Ovary (tissue), 9 donors: ENCODE measurements around the gene STOML3. TPM values are rescaled to one million over a fixed set of nuclear protein-coding genes. Genes with fewer than 3 reads are reported as not detected.

ENCODE experiments used
- DNase-seq, 5 donors: peaks; one replicate each; pipeline ENCODE4 v3.0.0-alpha.2; 2019 to 2020
- H3K27ac ChIP-seq, 2 donors: fragments of 200-600 bp; one replicate each; pipeline versions ENCODE4 v1.5.1 to v1.8.0; 2019 to 2022
- H3K27me3 ChIP-seq: fragments of 200-600 bp; one replicate; pipeline ENCODE4 v1.8.0; 2022
- H3K36me3 ChIP-seq: fragments of 200-600 bp; sonication (generic); one replicate; pipeline ENCODE4 v1.5.1; 2019
- H3K4me1 ChIP-seq: one replicate; pipeline ENCODE4 v1.8.1; 2013; ENCODE audit warnings: mild to moderate bottlenecking, moderate library complexity; ENCODE audit not compliant: insufficient read depth
- H3K4me3 ChIP-seq: fragments of 200-600 bp; sonication (generic); one replicate; pipeline ENCODE4 v1.5.1; 2017
- H3K9me3 ChIP-seq, 2 donors: fragments of 200-600 bp in 1 of 2; sonication (generic) in 1 of 2; one replicate each; pipeline versions ENCODE4 v1.5.1 to v1.8.1; 2013 to 2019; ENCODE audit warnings: mild to moderate bottlenecking in 1 of 2, moderate library complexity in 1 of 2
- CTCF ChIP-seq, 3 donors: fragments of 450-650 bp in 2 of 3; fragments of 200-600 bp in 1 of 3; IDR thresholded peaks; one replicate each; pipeline versions ENCODE4 v1.5.1 to v1.8.0; 2016 to 2022; ENCODE audit warnings: antibody characterized with exemption in 3 of 3, mild to moderate bottlenecking in 1 of 3
- EP300 ChIP-seq: sonication (generic); formaldehyde crosslinking; IDR thresholded peaks from one replicate; pipeline ENCODE4 v1.6.1; 2017; ENCODE audit warnings: antibody characterized with exemption
- POLR2A ChIP-seq: fragments of 450-650 bp; IDR thresholded peaks from one replicate; pipeline ENCODE4 v1.6.1; 2017; ENCODE audit warnings: antibody characterized with exemption, mild to moderate bottlenecking, moderate library complexity
- WGBS, 3 donors: extraction: QIAGEN DNeasy Blood & Tissue Kit in 1 of 3; methylation state at CpG; one replicate each; pipeline versions ENCODE4 v1.1.5 to v1.1.7; 2013 to 2017; 5-methylcytosine and 5-hydroxymethylcytosine counted together
- intact Hi-C, 4 donors: fragments of 100-400 bp; cut with DNase I; formaldehyde crosslinking; loops; one replicate each; pipeline versions ENCODE4 v1.11.0 to v1.15.1; 2022 to 2023
- polyA plus RNA-seq, 2 donors: library from polyadenylated mRNA; stranded (reverse); fragments of 200-250 nt in 1 of 2; fragments of 350-450 nt in 1 of 2; fragmentation: Illumina TruSeq in 1 of 2; extraction: RNeasy Lipid Tissue Mini Kit (QIAGEN cat#74804) in 1 of 2; gene quantifications; one replicate each; pipeline ENCODE4 v1.2.3, GENCODE V29; 2013 to 2014
- total RNA-seq, 7 donors: library from RNA; depleted of rRNA in 2 of 7; stranded (reverse); fragments of >200 nt in 2 of 7; fragmentation: NEBNext Ultra II Directional in 3 of 7; extraction: Animal tissue kit (Norgen Biotek cat#: 25700) in 3 of 7; gene quantifications; one replicate each; pipeline versions ENCODE4 v1.1.0 to v1.2.4, GENCODE V29; 2016 to 2023
- donor health status: DM: no; HTN: no; CAD: no; lungs with moderate emphysema.
- donor health status: DM: no; HTN: no; CAD: no.
- donor health status: Bipolar disorder and iron deficiency.
- donor health status: DM: yes; HTN: yes; CAD: no.
- donor health status: DM: no; HTN: no; CAD: no.
- donor health status: DM: yes; HTN: yes; CAD: no.

STOML3 gene
- total and polyA plus RNA-seq, 9 donors: 0.12 to 8.6 (median 0.50) TPM; not detected in 4

GRCh38 chr13:38943231-38943630, 47.4 kb downstream of the STOML3 start:
- no peak for DNase-seq
- TF ChIP-seq CTCF (IDR thresholded peaks at IDR 0.05) (no peak), POLR2A (no peak), EP300 (no peak)
- 55 to 71% (median 59%) methylated on average over 2 of the region's 2 CpGs for WGBS, 3 donors
- Histone ChIP-seq H3K4me3 (no peak overlapping the region), H3K27ac (no peak overlapping the region), H3K27me3 (no peaks in the 10 kb centered on the region), H3K4me1 (no peaks in the 10 kb centered on the region), H3K9me3 (no peaks in the 10 kb centered on the region), H3K36me3 (no peaks in the 10 kb centered on the region)
- intact Hi-C loops: no loop called here

- no peak for TF ChIP-seq EP300
- TF ChIP-seq POLR2A: no peak
- no peak for TF ChIP-seq CTCF (IDR thresholded peaks at IDR 0.05)
- H3K27ac ChIP-seq: no peak overlapping the region
- intact Hi-C loops: no loop called here
- WGBS, 3 donors: 83 to 91% (median 86%) methylated on average over 3 of the region's 3 CpGs
- no peak overlapping the region for H3K4me3 ChIP-seq
- no peaks in the 10 kb centered on the region for H3K9me3 ChIP-seq
- no peak for DNase-seq
- no peaks in the 10 kb centered on the region for H3K4me1 ChIP-seq
- no peaks in the 10 kb centered on the region for H3K27me3 ChIP-seq
- H3K36me3 ChIP-seq: no peaks in the 10 kb centered on the region
Observed at GRCh38 chr13:38941353-38941945, 49.2 kb downstream of the STOML3 start.

- TF ChIP-seq EP300 (no peak), CTCF (IDR thresholded peaks at IDR 0.05) (no peak), POLR2A (no peak)
- Histone ChIP-seq H3K4me3 (no peak overlapping the region), H3K27me3 (no peaks in the 10 kb centered on the region), H3K4me1 (no peaks in the 10 kb centered on the region), H3K9me3 (no peaks in the 10 kb centered on the region), H3K36me3 (no peaks in the 10 kb centered on the region), H3K27ac (no peak overlapping the region)
- no peak for DNase-seq
- intact Hi-C loops: no loop called here
Observed at GRCh38 chr13:38933786-38934185, 56.8 kb downstream of the STOML3 start.

GRCh38 chr13:38922170-38922569, 68.5 kb downstream of the STOML3 start:
- Histone ChIP-seq H3K36me3 (no peaks in the 10 kb centered on the region), H3K4me1 (no peaks in the 10 kb centered on the region), H3K9me3 (no peaks in the 10 kb centered on the region), H3K4me3 (no peak overlapping the region), H3K27ac (no peak overlapping the region), H3K27me3 (no peaks in the 10 kb centered on the region)
- DNase-seq: no peak
- WGBS, 3 donors: 80 to 89% (median 82%) methylated on average over 1 of the region's 1 CpG
- no peak for TF ChIP-seq CTCF (IDR thresholded peaks at IDR 0.05)
- TF ChIP-seq EP300: no peak
- intact Hi-C loops: no loop called here
